ENCODE measurements around the gene TRAPPC10. TPM values are rescaled to one million over a fixed set of nuclear protein-coding genes. Genes with fewer than 3 reads are reported as not detected.
"Not testable (repeated sequence)": the region's sequence is repeated elsewhere in the genome, so short reads cannot be mapped to it uniquely, and the experiment has no call there.

Gene TRAPPC10
- total RNA-seq, 1 donor from 2014 or later: 22.2 TPM

- intact Hi-C loops (cut with DNase I); DNase-seq (ENCODE audit: low spot score): not testable (repeated sequence)
Measured at GRCh38 chr21:44107589-44107988, 95.5 kb downstream of the TRAPPC10 start.

GRCh38 chr21:44113702-44114371 is 101.7 kb downstream of the TRAPPC10 start:
- DNase-seq (ENCODE audit: low spot score); intact Hi-C loops (cut with DNase I): not testable (repeated sequence)

- intact Hi-C loops (cut with DNase I); DNase-seq (ENCODE audit: low spot score): not testable (repeated sequence)
Measured at GRCh38 chr21:44122131-44122530, 110.0 kb downstream of the TRAPPC10 start.

- DNase-seq (ENCODE audit: low spot score); intact Hi-C loops (cut with DNase I): not testable (repeated sequence)
Measured at GRCh38 chr21:44127827-44128226, 115.7 kb downstream of the TRAPPC10 start.

- intact Hi-C loops (cut with DNase I); DNase-seq (ENCODE audit: low spot score): not testable (repeated sequence)
Measured at GRCh38 chr21:44133715-44134057, 121.6 kb downstream of the TRAPPC10 start.

- not testable (repeated sequence) for DNase-seq (ENCODE audit: low spot score)
Measured at GRCh38 chr21:44134732-44135131, 122.6 kb downstream of the TRAPPC10 start.

GRCh38 chr21:44138039-44138438 is 125.9 kb downstream of the TRAPPC10 start:
- DNase-seq (ENCODE audit: low spot score); intact Hi-C loops (cut with DNase I): not testable (repeated sequence)

More at GRCh38 chr21:44134732-44135131, 122.6 kb downstream of the TRAPPC10 start:
- intact Hi-C loops (cut with DNase I): not testable (repeated sequence)

- DNase-seq (ENCODE audit: low spot score); intact Hi-C loops (cut with DNase I): not testable (repeated sequence)
Measured at GRCh38 chr21:44139787-44140551, 127.9 kb downstream of the TRAPPC10 start.

- DNase-seq (ENCODE audit: low spot score); intact Hi-C loops (cut with DNase I): not testable (repeated sequence)
Measured at GRCh38 chr21:44140552-44140932, 128.4 kb downstream of the TRAPPC10 start.

GRCh38 chr21:44142470-44142869 is 130.4 kb downstream of the TRAPPC10 start:
- DNase-seq (ENCODE audit: low spot score); intact Hi-C loops (cut with DNase I): not testable (repeated sequence)

GRCh38 chr21:44143380-44143779 is 131.3 kb downstream of the TRAPPC10 start:
- DNase-seq (ENCODE audit: low spot score); intact Hi-C loops (cut with DNase I): not testable (repeated sequence)

GRCh38 chr21:44143996-44144395 is 131.9 kb downstream of the TRAPPC10 start:
- intact Hi-C loops (cut with DNase I); DNase-seq (ENCODE audit: low spot score): not testable (repeated sequence)

- intact Hi-C loops (cut with DNase I); DNase-seq (ENCODE audit: low spot score): not testable (repeated sequence)
Measured at GRCh38 chr21:44144784-44145602, 132.9 kb downstream of the TRAPPC10 start.

GRCh38 chr21:44145616-44146015 is 133.5 kb downstream of the TRAPPC10 start:
- DNase-seq (ENCODE audit: low spot score); intact Hi-C loops (cut with DNase I): not testable (repeated sequence)

GRCh38 chr21:44147108-44147507 is 135.0 kb downstream of the TRAPPC10 start:
- DNase-seq (ENCODE audit: low spot score); intact Hi-C loops (cut with DNase I): not testable (repeated sequence)

GRCh38 chr21:44150255-44150654 is 138.1 kb downstream of the TRAPPC10 start:
- not testable (repeated sequence) for DNase-seq (ENCODE audit: low spot score)

GRCh38 chr21:44153214-44153888 is 141.2 kb downstream of the TRAPPC10 start:
- intact Hi-C loops (cut with DNase I); DNase-seq (ENCODE audit: low spot score): not testable (repeated sequence)

More at GRCh38 chr21:44150255-44150654, 138.1 kb downstream of the TRAPPC10 start:
- intact Hi-C loops (cut with DNase I): not testable (repeated sequence)

- peak; percentile 71 for DNase-seq (ENCODE audit: low spot score)
- intact Hi-C loops (cut with DNase I): not testable (repeated sequence)
Measured at GRCh38 chr21:44153889-44154228, 141.8 kb downstream of the TRAPPC10 start.

GRCh38 chr21:44154816-44155230 is 142.7 kb downstream of the TRAPPC10 start:
- DNase-seq (ENCODE audit: low spot score); intact Hi-C loops (cut with DNase I): not testable (repeated sequence)

Data from cardiac septum (tissue), 1 donor.